ENCODE measurements around the gene CEP112. TPM values are rescaled to one million over a fixed set of nuclear protein-coding genes. Genes with fewer than 3 reads are reported as not detected.

The CEP112 gene
- polyA plus RNA-seq, 1 donor from 2014 or later = 6.0 TPM

- Histone ChIP-seq H3K27me3 (ENCODE audit: insufficient read depth, low read depth, low read length) (no peaks in the 10 kb centered on the region), H3F3A (ENCODE audit: insufficient read depth, low read length, poor library complexity, severe bottlenecking) (no peaks in the 10 kb centered on the region), H3K27ac (ENCODE audit: low read length) (no peak overlapping the region), H4K20me1 (ENCODE audit: insufficient read depth) (no peaks in the 10 kb centered on the region), H3K9me3 (ENCODE audit: low read length) (no peaks in the 10 kb centered on the region), H2AFZ (ENCODE audit: low read depth, low read length) (no peak overlapping the region), H3K4me3 (ENCODE audit: low read length) (no peak overlapping the region), H3K9ac (ENCODE audit: low read length) (no peak overlapping the region), H3K79me2 (replicated peaks; ENCODE audit: insufficient read depth, low read length) (no peaks in the 10 kb centered on the region), H3K9me2 (ENCODE audit: insufficient read depth, low read length) (no peaks in the 10 kb centered on the region), H3K36me3 (ENCODE audit: insufficient read depth, low read length) (no peaks in the 10 kb centered on the region), H3K4me2 (ENCODE audit: low read length) (no peak overlapping the region)
- TF ChIP-seq CTCF (IDR thresholded peaks at IDR 0.05; ENCODE audit: poor library complexity, severe bottlenecking) (no peak), EP300 (conservative IDR thresholded peaks at IDR 0.05; ENCODE audit: poor library complexity, severe bottlenecking) (no peak), RAD21 (conservative IDR thresholded peaks at IDR 0.05) (no peak), SMC3 (conservative IDR thresholded peaks at IDR 0.05; ENCODE audit: poor library complexity) (no peak), EZH2 (IDR thresholded peaks at IDR 0.05; ENCODE audit: borderline replicate concordance, insufficient read depth, low read length, poor library complexity, severe bottlenecking) (no peak), POLR2AphosphoS5 (IDR thresholded peaks at IDR 0.05) (no peak), MXI1 (conservative IDR thresholded peaks at IDR 0.05; ENCODE audit: poor library complexity, severe bottlenecking) (no peak), REST (IDR thresholded peaks at IDR 0.05; ENCODE audit: borderline replicate concordance) (no peak), TAF1 (IDR thresholded peaks at IDR 0.05; ENCODE audit: low read depth) (no peak)
These were observed 461.2 kb downstream of the CEP112 start for GRCh38 chr17:65730711-65731169.

GRCh38 chr17:65729207-65729606 lies 462.7 kb downstream of the CEP112 start:
- Histone ChIP-seq H2AFZ (ENCODE audit: low read depth, low read length) (no peak overlapping the region), H3K9me2 (ENCODE audit: insufficient read depth, low read length) (no peaks in the 10 kb centered on the region), H3K9me3 (ENCODE audit: low read length) (no peaks in the 10 kb centered on the region), H3K36me3 (ENCODE audit: insufficient read depth, low read length) (no peaks in the 10 kb centered on the region), H3K9ac (ENCODE audit: low read length) (no peak overlapping the region), H3K27me3 (ENCODE audit: insufficient read depth, low read depth, low read length) (no peaks in the 10 kb centered on the region), H3F3A (ENCODE audit: insufficient read depth, low read length, poor library complexity, severe bottlenecking) (no peaks in the 10 kb centered on the region), H4K20me1 (ENCODE audit: insufficient read depth) (no peaks in the 10 kb centered on the region), H3K79me2 (replicated peaks; ENCODE audit: insufficient read depth, low read length) (no peaks in the 10 kb centered on the region), H3K4me2 (ENCODE audit: low read length) (no peak overlapping the region), H3K27ac (ENCODE audit: low read length) (no peak overlapping the region), H3K4me3 (ENCODE audit: low read length) (no peak overlapping the region)
- no peak for TF ChIP-seq EP300 (conservative IDR thresholded peaks at IDR 0.05; ENCODE audit: poor library complexity, severe bottlenecking)
- no peak for TF ChIP-seq RAD21 (conservative IDR thresholded peaks at IDR 0.05)
- TF ChIP-seq POLR2AphosphoS5 (IDR thresholded peaks at IDR 0.05) = no peak
- no peak for TF ChIP-seq TAF1 (IDR thresholded peaks at IDR 0.05; ENCODE audit: low read depth)
- TF ChIP-seq CTCF (IDR thresholded peaks at IDR 0.05; ENCODE audit: poor library complexity, severe bottlenecking) = no peak
- no peak for TF ChIP-seq REST (IDR thresholded peaks at IDR 0.05; ENCODE audit: borderline replicate concordance)
- no peak for TF ChIP-seq SMC3 (conservative IDR thresholded peaks at IDR 0.05; ENCODE audit: poor library complexity)
- no peak for TF ChIP-seq EZH2 (IDR thresholded peaks at IDR 0.05; ENCODE audit: borderline replicate concordance, insufficient read depth, low read length, poor library complexity, severe bottlenecking)
- no peak for TF ChIP-seq MXI1 (conservative IDR thresholded peaks at IDR 0.05; ENCODE audit: poor library complexity, severe bottlenecking)

All from neural cell (in vitro differentiated cells).